Stimulated activated CD4-positive, alpha-beta T cell treated with anti-CD3 and anti-CD28 coated beads, Interleukin-15, amount 100 ng/mL, for 24 hours (primary cell): Measurements from ENCODE around the gene ABCC1.
A peak's percentile ranks its signal among the peaks of the same experiment; 100 is the strongest.

ENCODE experiments used
- DNase-seq: peaks from one replicate; pipeline ENCODE4 v3.0.0-alpha.2; 2020

The ABCC1 gene

DNA sequence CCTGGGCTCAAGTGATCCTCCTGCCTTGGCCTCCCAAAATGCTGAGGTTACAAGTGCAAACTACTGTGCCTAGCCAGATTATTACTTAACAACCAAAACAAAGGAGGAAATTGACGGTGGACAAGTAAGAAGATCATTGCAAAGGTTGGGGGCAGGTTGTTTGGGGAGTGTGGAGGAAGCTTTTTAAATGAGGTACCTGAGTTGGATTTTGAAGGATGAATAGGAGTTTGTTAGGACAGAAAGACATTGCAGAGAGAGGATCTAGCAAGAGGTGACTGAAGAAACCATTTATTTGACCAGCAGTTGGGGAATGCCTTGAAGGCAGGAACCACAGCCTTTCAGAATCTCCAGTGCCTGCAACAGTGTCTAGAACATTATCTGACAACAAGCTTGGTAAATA is 51.3 kb downstream of the ABCC1 start:
- DNase-seq: no peak

DNA sequence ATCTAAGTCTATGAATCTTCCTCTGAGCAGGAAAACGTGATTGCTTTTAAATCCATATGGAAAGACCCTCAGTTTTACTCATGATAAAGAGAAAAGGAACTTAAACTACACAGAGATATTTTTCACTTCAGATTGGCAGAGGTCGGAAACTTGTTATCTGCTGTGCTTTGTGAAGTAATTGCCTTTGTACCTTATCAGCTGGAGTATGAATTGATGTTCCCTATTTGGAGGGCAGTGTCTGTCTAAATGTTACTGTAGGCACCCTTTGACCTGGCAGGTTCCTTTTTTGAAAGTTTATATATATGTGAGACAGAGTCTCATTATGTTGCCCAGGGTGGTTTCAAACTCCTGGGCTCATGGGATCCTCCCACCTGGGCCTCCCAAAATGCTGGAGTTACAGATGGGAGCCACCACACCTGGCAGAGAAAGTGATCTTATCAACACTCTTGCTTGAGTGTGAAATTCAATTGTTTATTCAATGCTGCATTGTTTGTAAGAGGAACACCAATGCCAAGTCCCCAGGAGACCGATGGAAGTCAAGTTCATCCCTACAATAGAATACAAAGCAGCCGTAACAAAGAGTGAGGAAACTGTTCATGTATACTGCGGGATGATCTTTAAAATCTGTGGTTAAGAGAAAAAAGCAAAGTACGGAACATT is 52.3 kb downstream of the ABCC1 start:
- no peak for DNase-seq

DNA sequence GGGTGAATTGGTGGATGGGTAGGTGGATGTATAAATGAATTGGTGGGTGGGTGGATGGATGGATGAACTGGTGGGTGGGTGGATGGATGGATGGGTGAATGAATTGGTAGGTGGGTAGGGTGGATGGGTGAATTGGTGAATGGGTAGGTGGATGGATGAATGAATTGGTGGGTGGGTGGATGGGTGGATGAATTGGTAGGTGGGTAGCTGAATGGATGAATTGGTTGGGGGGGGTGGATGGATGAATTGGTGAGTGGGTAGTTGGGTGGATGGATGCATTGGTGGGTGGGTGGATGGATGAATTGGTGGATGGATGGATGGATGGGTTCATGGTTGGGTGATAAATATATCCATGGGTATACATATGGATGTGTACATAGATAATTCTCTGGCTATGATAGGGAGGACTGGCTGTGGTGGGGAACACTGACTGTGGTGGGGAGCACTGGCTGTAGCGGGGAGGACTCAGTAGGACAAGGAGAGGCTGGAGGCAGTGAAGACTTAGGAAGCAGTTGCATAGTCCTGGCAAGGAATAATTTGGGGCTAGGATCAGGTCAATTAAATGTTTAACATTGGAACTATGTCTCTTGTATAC is 54.4 kb downstream of the ABCC1 start:
- no peak for DNase-seq

DNA sequence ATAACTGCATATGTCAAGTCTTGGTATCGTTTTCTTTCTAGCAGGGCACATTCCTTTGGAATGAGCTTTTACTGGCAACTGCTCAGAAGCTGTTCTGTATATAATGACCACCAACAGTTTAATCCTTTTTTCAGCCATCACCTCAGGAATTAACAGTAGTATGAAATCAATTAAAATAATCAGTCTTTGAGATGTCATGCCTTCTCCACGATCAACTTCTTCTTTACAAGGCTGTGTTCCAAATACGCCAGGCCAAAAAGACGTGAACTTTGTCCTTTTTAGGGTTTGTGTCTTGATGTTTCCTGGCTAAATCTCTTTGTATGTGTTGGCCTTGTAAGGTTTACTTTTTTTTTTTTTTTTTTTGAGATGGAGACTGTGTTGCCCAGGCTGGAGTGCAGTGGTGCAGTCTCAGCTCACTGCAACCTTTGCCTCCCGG is 54.9 kb downstream of the ABCC1 start:
- no peak for DNase-seq

DNA sequence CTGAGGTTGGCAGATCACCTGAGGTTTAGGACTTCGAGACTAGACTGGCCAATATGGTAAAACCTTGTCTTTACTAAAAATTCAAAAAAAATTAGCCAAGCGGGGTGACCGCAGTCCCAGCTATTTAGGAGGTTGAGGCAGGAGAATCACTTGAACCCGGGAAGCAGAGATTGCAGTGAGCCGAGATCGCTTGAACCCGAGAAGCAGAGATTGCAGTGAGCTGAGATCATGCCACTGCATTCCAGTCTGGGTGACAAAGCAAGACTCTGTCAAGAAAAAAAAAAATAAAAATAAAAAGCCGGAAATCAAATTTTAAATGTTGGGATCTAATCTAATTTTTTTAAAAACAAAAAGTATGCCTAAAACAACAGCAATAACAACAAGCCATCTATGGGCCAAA is 56.3 kb downstream of the ABCC1 start:
- no peak for DNase-seq

DNA sequence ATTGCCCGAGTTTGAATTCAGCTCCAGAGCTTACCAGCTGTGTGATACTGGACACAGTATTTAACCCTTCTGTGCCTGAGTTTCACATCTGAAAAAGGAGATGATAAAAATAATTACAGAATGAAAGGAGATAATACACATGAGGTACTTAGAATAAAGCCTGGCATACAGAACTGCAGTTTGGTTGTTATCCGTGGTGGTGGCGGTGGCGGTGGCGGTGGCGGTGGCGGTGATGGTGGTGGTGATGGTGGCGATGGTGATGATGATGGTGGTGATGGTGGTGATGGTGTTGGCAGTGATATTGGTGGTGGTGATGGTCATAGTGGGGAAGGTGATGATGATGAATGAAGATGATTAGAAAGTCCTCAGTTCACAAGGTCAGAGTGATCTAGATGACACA is 57.2 kb downstream of the ABCC1 start:
- no peak for DNase-seq

DNA sequence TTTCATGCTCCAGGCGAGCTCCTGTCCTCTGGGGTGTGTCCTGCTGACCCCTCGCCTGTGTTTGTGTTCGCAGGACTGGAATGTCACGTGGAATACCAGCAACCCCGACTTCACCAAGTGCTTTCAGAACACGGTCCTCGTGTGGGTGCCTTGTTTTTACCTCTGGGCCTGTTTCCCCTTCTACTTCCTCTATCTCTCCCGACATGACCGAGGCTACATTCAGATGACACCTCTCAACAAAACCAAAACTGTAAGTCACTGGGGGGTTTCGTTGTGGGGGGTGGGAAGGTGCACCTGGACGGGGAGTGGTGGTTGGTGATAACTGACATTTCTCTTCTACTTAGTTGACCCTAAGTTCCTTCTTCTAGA is 58.3 kb downstream of the ABCC1 start:
- DNase-seq: no peak

DNA sequence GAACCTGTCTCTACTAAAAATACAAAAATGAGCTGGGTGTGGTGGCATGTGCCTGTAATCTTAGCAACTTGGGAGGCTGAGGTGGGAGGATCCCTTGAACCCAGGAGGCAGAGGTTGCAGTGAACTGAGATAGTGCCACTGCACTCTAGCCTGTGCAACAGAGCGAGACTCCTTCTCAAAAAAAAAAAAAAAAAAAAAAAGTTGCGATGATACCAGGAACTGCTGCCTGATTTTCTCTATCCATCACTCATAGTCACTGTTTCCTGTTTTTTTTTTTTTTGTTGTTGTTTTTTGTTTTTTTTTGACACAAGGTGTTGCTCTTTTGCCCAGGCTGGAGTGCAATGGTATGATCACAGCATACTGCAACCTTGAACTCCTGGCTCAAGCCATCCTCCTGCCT is 59.2 kb downstream of the ABCC1 start:
- DNase-seq: no peak

DNA sequence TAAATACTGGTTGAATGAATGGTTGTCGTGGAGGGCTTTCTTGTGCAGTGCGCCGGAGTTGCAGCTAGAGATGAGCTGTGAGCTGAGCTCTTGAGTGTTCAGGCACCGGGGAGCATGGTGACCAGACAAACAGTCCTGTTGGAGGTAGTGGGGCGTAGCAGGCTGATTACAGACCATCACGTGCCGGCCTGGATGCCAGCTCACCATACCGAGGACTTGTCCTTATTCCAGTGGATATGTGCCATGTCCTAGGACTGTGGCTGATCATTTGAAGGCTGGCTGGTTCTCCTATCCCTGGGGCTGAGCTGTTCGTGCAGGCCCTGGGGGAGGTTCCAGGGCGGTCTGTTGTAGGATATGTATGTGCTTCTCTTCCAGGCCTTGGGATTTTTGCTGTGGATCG is 60.0 kb downstream of the ABCC1 start:
- DNase-seq: no peak

DNA sequence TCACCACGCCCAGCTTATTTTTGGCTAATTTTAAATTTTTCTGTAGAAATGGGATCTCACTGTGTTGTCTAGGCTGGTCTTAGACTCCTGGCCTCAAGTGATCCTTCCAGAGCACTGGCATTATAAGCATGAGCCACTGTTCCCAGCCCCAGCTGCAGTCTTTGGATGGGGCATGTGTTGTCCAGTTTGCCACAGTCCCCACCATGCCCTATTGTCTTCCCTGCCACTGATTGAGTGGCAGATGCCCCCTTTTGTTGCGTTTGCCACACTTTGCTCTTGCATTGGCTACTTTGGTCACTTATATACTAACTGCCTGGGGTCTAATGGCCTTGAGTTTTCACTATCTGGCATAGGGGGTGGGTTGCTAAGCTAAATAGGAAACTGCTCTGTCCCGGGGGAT is 60.8 kb downstream of the ABCC1 start:
- DNase-seq: no peak

DNA sequence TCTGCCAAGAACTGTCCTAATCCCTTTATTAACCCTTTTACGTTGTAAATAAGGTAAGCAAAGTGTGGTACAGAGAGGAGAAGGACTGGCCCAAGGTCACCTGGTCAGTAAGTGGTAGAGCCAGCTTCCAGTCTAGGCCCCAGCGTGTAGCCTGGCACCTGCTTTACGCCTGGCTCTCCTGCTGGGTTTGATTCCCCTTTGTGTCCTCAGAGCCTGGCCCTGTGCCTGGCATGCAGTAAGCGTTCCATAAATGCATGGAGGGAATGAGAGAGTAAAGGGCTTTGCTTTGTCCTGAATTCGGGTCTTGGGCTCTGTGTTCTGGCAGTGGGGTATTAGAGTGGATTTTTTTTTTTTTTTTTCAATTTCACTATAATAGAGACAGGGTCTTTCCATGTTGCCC is 62.7 kb downstream of the ABCC1 start:
- DNase-seq: no peak

DNA sequence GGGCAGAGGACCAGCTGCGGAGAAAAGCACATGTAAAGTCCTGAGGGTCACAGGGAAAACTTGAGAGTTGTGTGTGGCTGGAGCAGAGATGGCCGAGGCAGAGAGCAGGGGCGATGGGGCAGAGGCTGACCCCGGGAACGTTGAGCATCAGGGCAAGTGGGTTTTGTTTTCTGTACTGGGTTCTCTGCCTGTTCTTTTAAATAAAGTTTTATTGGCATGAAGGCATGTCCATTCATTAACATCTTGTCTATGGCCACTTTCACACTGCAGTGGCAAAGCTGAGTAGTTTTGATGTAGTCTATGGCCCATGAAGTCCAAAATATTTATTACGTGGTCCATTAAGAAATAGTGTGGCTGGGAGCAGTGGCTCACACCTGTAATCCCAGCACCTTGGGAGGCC is 64.4 kb downstream of the ABCC1 start:
- DNase-seq: no peak

DNA sequence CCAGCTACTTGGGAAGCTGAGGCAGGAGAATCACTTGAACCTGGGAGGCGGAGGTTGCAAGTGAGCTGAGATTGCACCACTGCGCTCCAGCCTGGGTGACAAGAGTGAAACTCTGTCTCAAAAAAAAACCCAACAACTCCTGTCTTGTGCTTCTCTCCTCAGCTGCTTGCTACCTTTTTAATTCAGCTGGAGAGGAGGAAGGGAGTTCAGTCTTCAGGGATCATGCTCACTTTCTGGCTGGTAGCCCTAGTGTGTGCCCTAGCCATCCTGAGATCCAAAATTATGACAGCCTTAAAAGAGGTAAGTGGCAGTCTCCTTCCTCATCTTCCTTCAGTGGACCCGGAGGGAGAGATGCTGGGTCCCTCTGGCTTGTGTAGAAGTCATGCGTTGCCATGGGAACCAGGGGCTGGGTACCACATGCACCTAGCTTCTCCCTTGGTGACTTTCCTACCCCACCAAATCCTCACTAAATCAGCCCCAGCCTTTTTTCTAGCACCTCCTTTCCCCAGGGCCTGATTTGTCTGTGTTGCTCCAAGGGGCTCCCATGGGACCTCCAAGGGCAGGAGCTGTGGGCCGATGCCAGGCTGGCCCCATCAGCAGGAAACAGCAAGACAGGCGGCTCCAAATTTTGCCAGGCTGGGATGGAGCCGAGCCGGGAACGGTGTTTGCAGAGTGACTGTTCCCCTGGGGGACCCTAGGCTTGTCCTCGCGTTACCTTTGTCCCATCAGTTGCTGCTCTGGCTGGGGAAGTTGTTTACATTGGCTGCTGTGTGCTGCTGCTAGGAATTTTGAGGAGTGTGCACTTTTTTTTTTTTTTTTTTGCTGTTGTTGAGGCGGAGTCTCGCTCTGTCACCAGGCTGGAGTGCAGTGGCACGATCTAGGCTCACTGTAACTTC is 65.2 kb downstream of the ABCC1 start:
- DNase-seq: no peak

DNA sequence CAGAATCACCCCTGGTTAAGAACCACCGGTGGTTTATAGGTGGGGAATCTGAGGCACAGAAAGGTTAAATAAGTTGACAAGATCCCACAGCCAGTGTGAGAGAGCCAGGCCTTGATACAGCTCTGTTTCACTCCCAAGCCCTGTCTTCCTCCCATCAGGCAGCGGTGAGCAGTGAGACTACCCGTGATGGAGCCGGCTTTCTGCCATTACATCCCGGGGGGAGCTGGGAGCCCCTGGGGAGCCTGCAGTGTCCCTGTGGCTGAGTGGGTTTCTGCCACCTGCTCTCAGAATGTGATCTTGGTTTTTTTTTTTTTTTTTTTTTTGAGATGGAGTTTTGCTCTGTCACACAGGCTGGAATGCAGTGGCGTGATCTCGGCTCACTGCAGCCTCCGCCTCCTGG is 66.4 kb downstream of the ABCC1 start:
- DNase-seq: no peak

DNA sequence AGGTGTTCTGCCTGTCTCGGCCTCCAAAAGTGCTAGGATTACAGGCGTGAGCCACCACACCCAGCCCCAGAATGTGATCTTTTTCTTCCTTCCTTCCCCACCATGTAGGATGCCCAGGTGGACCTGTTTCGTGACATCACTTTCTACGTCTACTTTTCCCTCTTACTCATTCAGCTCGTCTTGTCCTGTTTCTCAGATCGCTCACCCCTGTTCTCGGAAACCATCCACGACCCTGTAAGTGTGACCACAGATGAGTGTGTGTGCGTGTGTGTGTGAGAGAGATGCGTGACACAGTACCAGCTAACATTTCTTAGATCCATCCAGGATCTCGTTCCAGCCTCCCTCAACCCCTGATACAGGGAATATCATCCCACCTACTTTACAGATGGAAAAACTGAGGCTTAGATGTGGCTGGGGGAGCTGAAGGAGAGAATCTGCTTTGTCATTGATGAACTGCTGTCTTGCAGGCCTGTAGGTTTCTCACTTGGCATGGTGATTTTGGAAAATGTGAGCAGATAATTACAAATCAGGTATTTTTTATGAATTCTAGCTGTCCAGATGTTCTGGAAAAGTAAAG is 67.1 kb downstream of the ABCC1 start:
- peak; percentile 19 for DNase-seq

DNA sequence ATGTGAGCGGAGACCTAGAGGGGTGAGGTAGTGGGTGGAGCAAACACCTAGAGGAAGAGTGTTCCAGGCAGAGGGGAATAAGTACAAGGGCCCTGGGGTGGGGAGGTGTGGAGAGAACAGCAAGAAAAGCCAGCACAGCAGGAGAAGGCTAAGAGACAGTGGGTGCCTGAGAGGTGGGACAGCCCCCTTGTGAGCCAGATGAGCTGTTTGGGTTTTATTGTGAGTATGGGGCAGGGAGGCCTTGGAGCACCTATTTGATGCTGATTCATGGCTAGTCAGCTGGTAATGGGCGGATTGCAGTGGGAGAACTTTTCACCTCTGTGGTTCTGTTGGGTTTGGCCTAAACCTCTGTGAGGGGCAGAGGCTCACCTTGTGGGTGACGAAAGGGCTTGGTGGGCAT is 68.4 kb downstream of the ABCC1 start:
- DNase-seq: no peak

DNA sequence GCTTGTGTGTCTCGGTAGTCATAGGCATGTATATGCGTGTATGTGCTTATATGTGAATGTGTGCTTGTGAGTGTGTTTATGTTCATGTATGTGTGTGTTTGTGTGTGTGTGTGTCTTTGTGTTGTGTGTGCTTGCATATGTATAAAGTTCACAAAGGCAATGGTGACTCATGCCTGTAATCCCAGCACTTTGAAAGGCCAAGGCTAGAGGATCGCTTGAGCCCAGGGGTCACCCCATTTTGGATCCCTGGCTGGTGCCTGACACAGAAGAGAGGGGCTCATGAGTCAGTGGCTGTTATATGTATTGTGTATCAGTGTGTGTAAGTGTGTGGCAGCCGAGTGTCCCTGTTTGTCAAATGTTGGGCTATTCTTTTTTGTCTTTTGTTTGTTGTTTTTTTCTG is 69.3 kb downstream of the ABCC1 start:
- no peak for DNase-seq

DNA sequence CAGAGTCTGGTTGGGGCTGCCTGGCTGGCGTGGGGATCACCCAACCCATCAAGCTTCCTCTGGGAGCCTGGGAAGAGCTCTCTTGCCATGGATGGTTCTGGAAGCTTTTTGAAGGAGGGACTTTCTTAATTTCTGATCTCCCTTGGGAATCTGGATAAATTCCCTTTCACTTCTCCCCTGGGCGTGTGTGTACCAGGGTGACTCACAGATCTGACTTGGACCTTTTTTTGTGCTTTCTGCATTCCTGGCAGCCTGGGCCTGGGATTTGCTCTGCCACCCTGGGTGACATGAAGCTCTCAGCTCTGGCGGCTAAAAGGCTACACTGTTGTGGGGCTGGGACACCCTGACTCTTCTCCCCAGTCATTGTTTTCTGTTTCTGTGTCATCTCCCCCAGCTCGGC is 70.1 kb downstream of the ABCC1 start:
- no peak for DNase-seq

DNA sequence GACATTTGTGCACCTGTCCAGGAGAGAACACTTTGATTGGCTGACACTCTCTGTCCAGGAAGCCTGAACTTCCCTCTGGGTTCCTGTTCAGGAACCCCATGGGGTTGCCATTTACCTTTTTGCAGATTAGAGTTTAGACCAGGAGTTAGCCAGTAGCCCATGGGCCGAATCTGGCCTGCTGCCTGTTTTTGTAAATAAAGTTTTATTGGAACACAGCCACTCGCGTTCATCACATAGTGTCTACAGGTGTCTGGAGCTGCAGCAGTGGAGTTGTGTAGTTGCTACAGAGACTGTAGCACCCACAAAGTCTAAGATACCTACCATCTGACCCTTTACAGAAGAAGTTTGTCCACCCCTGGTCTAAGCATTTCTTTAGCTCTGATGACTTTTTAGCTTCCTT is 70.9 kb downstream of the ABCC1 start:
- DNase-seq: no peak

DNA sequence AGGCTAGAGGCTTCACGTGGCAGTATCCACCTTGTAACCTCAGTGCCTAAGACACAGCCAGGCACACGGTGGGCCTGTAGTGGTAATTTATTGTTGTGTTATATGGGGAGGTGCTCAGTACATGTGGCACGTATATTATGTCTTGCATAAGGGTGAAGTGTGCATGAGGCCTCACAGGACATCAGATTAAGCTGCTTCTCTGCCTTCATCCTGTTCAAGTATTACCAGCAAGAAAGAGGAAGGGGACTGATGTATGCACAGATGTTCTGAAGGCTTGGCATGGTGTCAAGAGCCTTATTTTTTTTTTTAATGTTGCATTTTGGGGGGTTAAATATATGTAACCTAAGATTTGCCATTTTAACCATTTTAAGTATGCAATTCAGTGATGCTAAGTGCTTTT is 71.6 kb downstream of the ABCC1 start:
- DNase-seq: no peak

DNA sequence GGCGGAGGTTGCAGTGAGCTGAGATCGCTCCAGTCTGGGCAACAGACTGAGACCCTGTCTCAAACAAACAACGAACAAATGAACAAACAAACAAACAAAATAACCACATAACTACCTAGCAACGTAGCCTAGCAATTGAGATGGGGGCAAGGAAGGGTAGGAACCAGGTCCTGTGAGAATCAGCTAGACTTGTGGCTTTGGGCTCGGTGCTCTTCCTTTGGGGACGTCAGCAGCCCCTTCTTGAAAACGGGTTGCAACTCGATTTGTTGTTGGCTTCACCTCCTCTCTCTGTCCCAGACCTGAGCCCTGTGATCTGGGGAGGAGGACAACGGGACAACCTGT is 72.2 kb downstream of the ABCC1 start:
- no peak for DNase-seq

DNA sequence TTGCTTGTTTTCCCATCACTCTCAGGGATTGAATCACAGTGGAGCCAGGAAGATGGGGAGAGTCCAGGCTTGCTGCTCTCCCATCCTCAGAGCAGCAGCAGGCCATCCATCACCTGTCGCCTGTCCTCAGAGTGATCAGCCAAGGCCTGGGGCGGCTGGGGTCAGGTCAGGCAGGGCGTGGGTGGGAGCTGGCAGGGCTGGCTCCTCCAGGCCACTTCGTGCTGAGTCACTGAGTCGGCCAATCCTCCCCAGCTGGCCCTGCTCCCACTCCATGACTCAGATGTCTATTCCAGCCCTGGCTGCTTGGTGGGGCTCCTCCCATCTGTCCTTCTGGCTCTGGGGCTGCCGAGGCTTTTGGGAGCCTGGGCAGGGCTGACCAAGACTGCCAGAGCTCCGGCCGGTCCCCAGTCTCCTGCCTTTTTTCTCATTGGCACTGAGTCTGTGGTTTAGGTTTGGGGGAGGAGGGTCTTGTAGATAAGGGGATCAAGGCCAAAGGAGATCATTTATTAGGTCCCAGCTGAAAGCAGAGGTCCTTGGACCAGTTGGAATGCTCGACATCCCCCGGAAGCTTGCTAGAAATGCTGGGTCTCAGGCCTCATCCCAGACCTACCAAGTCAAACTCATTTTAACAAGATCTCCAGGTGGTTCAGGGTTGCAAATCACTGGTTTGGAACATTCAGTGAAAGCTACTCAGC is 72.7 kb downstream of the ABCC1 start:
- DNase-seq: no peak

DNA sequence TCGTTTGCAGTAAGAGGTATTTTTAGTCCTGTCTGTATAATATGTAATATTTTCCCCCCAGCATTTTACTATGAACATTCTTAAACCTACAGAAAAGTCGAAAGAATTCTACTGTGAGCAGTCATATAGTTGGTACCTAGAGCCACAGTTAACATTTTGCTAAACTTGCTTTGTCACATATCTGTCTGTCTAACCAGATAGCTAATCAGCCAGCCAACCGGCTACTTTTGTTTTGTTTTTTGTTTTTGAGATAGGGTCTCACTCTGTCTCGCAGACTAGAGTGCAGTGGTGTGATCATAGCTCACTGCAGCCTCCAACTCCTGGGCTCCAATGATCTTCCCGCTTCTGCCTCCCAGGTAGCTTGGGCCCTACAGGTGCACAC is 73.3 kb downstream of the ABCC1 start:
- DNase-seq: no peak
